NCI-H1105 (cell line): ENCODE data around the gene IL17B.

ENCODE experiments used
- DNase-seq: peaks from one replicate; lab custom pipeline; 2025; lab: John Stamatoyannopoulos, UW

The IL17B gene

GRCh38 chr5:149376711-149377447 is 2.2 kb downstream of the IL17B start:
- DNase-seq: no peak

- DNase-seq: no peak
These were observed 3.0 kb downstream of the IL17B start for GRCh38 chr5:149376104-149376503.

GRCh38 chr5:149375434-149375833 is 3.7 kb downstream of the IL17B start:
- DNase-seq: no peak

- no peak for DNase-seq
These were observed 4.3 kb downstream of the IL17B start for GRCh38 chr5:149374801-149375200.

GRCh38 chr5:149374303-149374702 is 4.8 kb downstream of the IL17B start:
- no peak for DNase-seq

GRCh38 chr5:149372932-149373331 is 6.2 kb downstream of the IL17B start:
- no peak for DNase-seq

GRCh38 chr5:149372076-149372795 is 6.9 kb downstream of the IL17B start:
- no peak for DNase-seq

GRCh38 chr5:149371296-149371962 is 7.7 kb downstream of the IL17B start:
- DNase-seq: peak; percentile 31

- DNase-seq: no peak
These were observed 8.2 kb downstream of the IL17B start for GRCh38 chr5:149370878-149371277.

- DNase-seq: no peak
These were observed 11.0 kb downstream of the IL17B start for GRCh38 chr5:149367972-149368645.

- no peak for DNase-seq
These were observed 11.7 kb downstream of the IL17B start for GRCh38 chr5:149367249-149367971.

- DNase-seq: no peak
These were observed 12.8 kb downstream of the IL17B start for GRCh38 chr5:149366169-149366729.

- DNase-seq: no peak
These were observed 13.7 kb downstream of the IL17B start for GRCh38 chr5:149365418-149365817.

GRCh38 chr5:149364719-149365118 is 14.4 kb downstream of the IL17B start:
- DNase-seq: no peak

- no peak for DNase-seq
These were observed 15.2 kb downstream of the IL17B start for GRCh38 chr5:149363936-149364335.

GRCh38 chr5:149363358-149363757 is 15.7 kb downstream of the IL17B start:
- DNase-seq: no peak

- no peak for DNase-seq
These were observed 16.6 kb downstream of the IL17B start for GRCh38 chr5:149362541-149362940.

- DNase-seq: no peak
These were observed 18.8 kb downstream of the IL17B start for GRCh38 chr5:149360272-149360671.

GRCh38 chr5:149358868-149359495 is 20.1 kb downstream of the IL17B start:
- DNase-seq: no peak

GRCh38 chr5:149358294-149358651 is 20.8 kb downstream of the IL17B start:
- DNase-seq: peak; percentile 26
